ENCODE measurements around the gene THBS2. TPM values are rescaled to one million over a fixed set of nuclear protein-coding genes. Genes with fewer than 3 reads are reported as not detected.

THBS2 gene
- total and polyA plus RNA-seq, 10 of the 15 experiments (the other 5 are each of a cell fraction or from before 2014, with no cell fraction given) = 0.07 to 0.10 TPM; not detected in 8

- H3K4me3 ChIP-seq = no peak overlapping the region
- WGBS (ENCODE audit: insufficient coverage, insufficient replicate concordance, low lambda C conversion rate, missing lambda C conversion rate) = 59% methylated on average over 13 of the region's 13 CpGs
- intact Hi-C loops (cut with micrococcal nuclease; ENCODE audit: unreplicated experiment) = no loop called here
- no peaks in the 10 kb centered on the region for H3K27me3 ChIP-seq (replicated peaks in 1 of 2; ENCODE audit: control insufficient read depth in 2 of 2, insufficient read depth in 2 of 2, low read length in 1 of 2)
- in situ Hi-C loops (cut with MboI) = no loop called here
- CTCF ChIA-PET = no interaction called here
- no peak overlapping the region for H3K9ac ChIP-seq (ENCODE audit: control insufficient read depth, insufficient read depth, low read length)
- no peaks in the 10 kb centered on the region for H4K20me1 ChIP-seq (ENCODE audit: control insufficient read depth, insufficient read depth)
- RAD21 ChIA-PET (ENCODE audit: unreplicated experiment) = no interaction called here
- H3K79me2 ChIP-seq (ENCODE audit: control insufficient read depth, insufficient read depth, low read length) = no peaks in the 10 kb centered on the region
- no peak overlapping the region for H2AFZ ChIP-seq (ENCODE audit: control insufficient read depth, low read depth, low read length)
- no peak for ATAC-seq
- SMC1A ChIA-PET (ENCODE audit: uncharacterized antibody, unreplicated experiment) = no interaction called here
- H3K36me3 ChIP-seq (ENCODE audit: control insufficient read depth in 2 of 2, insufficient read depth in 2 of 2, low read length in 1 of 2) = no peaks in the 10 kb centered on the region
- DNase-seq (ENCODE audit: low read depth, low spot score) = no peak
- H3K4me2 ChIP-seq (ENCODE audit: control insufficient read depth, insufficient read depth) = no peak overlapping the region
- POLR2A ChIA-PET = no interaction called here
- no peaks in the 10 kb centered on the region for H3K4me1 ChIP-seq (ENCODE audit: control insufficient read depth, insufficient read depth, low read length)
- BruUV-seq (replicated peaks) = no TSS peak
- no peak overlapping the region for H3K27ac ChIP-seq (ENCODE audit: control insufficient read depth, insufficient read depth)
- peaks cover 4% of the 10 kb centered on the region; the same call in 1 of the 3 replicates for H3K9me3 ChIP-seq (replicated peaks; ENCODE audit: control insufficient read depth, insufficient read depth, low read length)
- FAIRE-seq = no peak
- no peak for TF ChIP-seq ZNF687 (IDR thresholded peaks at IDR 0.05)
- no peak for TF ChIP-seq BHLHE40 (IDR thresholded peaks at IDR 0.05; ENCODE audit: borderline replicate concordance in 1 of 2, low read depth in 2 of 2, low read length in 1 of 2)
- no peak for TF ChIP-seq JUND (IDR thresholded peaks at IDR 0.05; ENCODE audit: low read depth, low read length)
- no peak for TF ChIP-seq USF1 (IDR thresholded peaks at IDR 0.05; ENCODE audit: borderline replicate concordance, extremely low read length, insufficient read depth, low read depth, low read length)
- TF ChIP-seq BCL3 (IDR thresholded peaks at IDR 0.05; ENCODE audit: borderline replicate concordance, insufficient read depth, low read depth, low read length, poor library complexity, severe bottlenecking) = no peak
- TF ChIP-seq FOXM1 (IDR thresholded peaks at IDR 0.05; ENCODE audit: low read depth, low read length) = no peak
- no peak for TF ChIP-seq CUX1 (IDR thresholded peaks at IDR 0.05; ENCODE audit: insufficient replicate concordance, low read depth, low read length)
- no peak for TF ChIP-seq MAX (IDR thresholded peaks at IDR 0.05; ENCODE audit: low read depth, low read length)
- no peak for TF ChIP-seq YY1 (IDR thresholded peaks at IDR 0.05; ENCODE audit: low read depth, low read length)
These were observed 23.9 kb downstream of the THBS2 start for GRCh38 chr6:169229615-169230321.

Data from GM12878 (cell line).